Globus pallidus (tissue), 1 donor: Measurements from ENCODE around the gene MTRR.

ENCODE experiments used
- DNase-seq: peaks from one replicate; pipeline ENCODE4 v3.0.0-alpha.2; 2015; ENCODE audit warnings: low spot score

Gene MTRR

DNA sequence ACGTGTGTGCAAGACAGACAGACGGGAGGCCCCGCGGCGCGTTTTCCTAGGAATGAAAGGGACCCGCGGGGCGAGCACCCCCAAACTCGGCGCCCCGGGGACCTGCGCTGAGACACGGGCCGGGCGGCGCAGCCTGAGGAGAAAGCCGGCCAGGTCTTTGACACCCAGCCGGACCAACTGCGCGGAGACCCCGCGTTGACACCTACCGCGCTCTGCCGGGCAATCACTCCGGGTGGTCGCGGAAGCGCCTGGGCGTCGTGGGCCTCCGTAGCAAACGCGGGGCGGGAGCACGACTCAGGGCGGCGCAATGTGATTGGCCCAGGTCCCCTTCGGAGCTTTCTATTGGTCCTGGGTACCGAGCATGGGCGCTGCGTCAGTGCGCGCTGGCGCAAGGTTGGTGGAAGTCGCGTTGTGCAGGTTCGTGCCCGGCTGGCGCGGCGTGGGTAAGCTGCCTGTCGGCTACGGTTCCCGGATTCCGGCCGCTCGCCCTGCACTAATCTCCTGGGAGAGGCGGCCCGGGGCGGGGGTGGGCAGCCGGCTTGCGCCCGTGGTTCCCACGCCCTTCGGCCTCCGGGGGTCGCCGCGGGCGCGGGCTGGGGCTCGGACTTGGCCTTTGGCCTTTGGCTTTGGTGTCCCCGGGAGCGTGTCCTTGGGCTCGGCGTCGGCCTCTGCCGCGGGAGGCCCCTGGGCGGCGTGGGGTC, at the start of gene MTRR, which contains the start of gene FASTKD3:
TSS of gene MTRR (plus strand) at position 376 of the 701 bp plus-strand sequence. CDS start 1,647 bp downstream, outside the sequence.
TSS of gene FASTKD3 (minus strand) at position 259 of the 701 bp plus-strand sequence. CDS start 948 bp downstream, outside the sequence.
- DNase-seq, result peak; percentile 92

DNA sequence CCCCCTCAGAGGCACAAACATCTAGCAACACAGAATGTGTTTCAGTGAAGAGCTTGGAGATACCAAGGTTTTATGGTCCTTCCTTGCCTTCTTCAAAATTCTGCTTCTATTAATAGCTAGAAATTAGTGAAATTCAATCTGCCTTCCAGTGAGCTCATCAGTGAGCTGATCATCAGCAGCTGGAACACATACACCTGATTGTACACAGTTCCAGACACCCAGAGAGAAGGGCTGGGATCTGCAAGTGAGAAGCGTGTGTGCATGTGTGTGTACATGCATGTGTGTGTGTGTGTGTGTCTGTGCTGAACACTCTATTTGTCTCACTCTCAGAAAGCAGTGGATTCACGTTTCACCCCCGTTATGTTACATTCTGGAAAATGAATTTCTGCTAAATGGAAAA, 46.5 kb upstream of the MTRR start:
- no peak for DNase-seq

DNA sequence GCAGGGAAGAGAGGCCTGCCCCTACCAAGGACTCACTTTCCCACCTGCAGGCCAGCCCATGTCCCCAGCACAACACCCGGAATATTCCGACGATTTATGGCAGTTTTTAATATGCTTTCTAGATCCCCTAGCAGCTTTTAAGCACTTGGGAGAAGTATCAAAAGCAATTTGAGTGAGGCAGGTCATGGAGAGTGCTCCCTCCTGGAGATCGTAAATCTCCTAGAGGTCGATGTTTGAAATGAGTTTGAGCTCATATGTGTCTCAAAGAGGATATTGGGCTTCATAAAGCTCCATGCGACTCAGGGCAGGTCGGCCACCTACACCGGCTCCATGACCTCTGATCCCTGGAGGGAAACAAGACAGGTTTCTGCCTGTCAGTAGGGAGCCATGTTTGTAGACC, 45.4 kb upstream of the MTRR start:
- DNase-seq, result no peak

DNA sequence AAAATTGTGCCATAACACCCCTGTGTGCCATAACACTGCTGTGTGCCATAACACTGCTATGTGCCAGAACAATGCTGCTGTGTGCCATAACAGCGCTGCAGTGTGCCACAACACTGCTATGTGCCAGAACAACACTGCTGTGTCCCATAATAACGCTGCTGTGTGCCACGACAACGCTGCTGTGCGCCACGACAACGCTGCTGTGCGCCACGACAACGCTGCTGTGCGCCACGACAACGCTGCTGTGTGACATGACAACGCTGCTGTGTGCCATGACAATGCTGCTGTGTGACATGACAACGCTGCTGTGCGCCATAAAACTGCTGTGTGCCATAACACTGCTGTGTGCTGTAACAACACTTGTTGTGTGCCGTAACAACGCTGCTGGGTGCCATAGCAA, 44.0 kb upstream of the MTRR start:
- DNase-seq, result no peak

DNA sequence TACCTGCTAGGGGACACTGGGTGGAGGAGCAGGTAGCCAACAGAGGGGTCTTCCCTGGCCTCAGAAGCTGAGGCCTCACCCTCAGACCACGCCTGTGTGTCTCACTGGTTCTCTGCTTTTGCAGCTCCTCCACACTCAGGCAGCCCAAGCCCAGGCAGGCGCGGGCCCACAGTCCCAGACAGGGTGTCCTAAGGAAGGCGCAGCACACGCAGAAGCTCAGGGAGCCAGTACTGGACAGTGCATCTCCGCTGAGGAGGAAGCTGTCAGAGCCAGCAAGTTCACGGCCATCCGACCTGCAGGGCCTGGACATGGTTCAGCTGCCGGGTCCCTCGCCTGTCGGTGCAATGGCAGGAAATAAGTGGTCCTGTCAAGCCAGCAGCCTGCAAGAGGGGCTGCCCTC, 43.3 kb upstream of the MTRR start:
- no peak for DNase-seq

DNA sequence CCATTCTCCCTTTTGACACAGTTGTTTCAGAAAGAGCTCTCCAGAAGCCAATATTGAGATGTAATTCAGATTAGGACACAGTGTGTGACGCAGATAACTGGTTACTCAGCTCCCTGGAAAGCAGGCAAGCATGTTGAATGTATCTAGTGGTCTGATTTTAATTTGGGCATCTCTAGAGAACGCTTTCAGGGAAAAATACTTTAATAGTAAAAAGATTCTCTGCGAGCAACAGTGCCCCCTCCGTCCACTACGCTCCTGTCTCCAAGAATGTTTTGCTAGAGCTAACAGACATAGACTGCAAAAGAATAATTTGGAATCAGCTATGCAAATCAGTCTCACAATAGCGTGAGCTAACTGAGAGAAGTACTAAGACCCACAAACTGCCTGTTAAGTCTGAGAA, 41.3 kb upstream of the MTRR start:
- DNase-seq, result no peak

DNA sequence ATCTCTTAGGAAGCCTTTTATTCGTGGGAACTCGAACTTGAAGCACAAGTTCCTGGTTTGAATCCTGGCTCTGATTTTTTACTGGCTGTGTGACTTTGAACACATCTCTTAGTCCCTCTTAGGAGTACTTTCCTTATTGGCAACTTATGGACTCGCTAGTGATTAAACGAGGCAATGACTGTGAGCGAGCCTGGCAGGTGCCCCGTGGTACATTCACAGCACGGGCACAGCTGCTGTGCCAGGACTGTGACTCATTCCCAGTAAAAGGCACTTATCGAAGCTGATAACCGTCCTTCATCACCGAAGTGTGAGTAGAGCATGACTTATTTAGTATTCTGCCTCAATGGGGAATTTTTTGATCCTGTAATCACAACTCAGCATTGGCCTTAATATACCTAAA, 40.7 kb upstream of the MTRR start:
- DNase-seq, result no peak

DNA sequence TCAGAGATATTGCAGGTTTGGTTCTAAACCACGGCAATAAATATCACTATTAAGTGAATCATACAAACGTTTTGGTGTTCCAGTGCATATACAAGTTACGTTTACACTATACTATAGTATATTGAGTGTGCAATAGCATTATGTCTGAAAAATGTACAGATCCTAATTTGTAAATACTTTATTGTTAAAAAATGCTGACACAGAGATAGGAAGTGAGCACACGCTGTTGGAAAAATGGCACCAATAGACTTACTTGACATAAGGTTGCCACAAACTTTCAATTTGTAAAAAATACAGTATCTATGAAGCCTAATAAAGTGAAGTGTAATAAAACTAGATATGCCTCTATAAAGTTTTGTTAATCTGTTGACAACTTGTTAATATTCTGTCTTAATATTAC, 34.0 kb upstream of the MTRR start:
- DNase-seq, result no peak

DNA sequence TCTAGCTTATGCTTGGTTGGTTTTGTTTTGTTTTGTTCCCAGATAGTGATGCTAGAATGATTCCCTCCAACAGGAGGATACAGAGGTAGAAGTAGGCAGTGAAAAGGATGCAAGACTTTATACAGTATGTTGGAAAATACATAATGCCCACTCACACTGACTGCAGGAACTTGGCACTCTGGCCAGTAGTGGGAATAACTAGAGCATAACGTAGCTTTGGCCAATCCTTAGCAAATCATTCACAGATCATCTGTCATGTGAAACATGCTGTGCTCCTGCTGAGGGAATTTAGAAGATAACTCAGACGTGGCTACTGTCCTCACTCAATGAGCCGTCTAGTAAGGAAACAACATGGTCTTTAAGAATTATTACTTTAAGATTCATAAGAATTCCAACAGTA, 31.5 kb upstream of the MTRR start:
- no peak for DNase-seq

DNA sequence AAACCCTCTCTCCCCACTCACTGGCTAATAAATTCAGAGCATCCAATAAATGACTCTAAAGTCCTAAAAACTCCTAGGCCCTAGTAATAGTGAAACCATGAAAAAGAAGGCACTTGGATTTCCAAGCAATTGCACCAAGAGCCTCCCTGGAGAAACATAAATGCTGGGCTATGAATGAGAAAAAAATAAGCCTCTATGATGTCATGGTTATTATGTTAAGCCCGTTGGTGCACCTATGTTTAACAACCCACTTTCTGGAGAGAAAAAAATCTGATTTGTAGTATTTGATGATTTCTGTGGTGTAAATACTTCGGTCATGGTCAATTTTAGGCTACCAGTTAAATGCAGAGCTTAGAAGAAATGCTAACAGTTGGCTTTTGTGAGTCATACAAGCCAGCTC, 26.4 kb upstream of the MTRR start:
- no peak for DNase-seq

DNA sequence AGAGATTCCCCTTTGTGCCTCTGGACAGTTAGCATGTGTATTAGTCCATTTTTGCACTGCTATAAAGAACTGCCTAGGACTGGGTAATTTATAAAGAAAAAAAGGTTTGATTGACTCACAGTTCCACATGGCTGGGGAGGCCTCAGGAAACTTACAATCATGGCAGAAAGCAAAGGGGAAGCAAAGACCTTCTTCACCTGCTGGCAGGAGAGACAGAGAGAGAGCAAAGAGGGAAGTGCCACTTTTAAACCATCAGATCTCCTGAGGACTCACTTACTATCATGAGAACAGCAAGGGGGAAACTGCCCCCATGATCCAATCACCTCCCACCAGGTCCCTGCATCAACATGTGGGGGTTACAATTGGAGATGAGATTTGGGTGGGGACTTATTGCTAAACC, 24.0 kb upstream of the MTRR start:
- no peak for DNase-seq

DNA sequence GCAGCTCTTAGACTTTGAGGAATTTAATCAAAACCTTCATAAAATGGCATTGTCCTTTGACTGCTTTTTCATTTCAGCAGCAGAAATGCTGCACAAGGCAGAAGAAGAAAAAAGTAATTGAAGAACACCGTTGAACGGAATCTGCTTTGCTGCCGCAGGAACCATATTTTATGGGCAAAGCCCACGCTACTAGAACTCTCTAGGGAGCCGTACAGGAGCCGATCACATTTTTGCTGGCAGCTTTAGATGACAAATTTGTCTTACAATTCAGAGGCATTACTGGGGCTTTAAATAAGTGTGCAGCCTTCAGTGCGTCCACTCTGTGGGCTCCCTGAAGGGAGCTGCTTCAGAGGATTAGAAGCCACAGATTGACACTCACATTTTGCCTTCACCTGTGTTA, 23.4 kb upstream of the MTRR start:
- DNase-seq, result no peak

DNA sequence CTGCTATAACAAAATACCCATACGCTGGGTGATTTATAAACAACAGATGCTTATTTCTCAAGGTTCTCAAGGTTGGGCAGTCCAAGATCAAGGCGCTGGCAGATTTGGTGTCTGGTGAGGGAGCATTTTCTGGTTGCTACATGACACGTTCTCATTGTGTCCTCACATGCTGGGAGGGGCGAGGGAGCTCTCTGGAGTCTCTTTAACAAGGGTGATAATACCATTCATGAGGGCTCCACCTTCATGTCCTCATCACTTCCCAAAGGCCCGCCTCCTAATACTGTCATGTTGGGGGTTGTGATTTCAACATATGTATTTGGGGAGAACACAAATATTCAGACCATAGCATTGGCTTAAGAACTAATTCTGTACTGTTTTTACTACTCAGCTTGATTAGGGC, 22.6 kb upstream of the MTRR start:
- no peak for DNase-seq

DNA sequence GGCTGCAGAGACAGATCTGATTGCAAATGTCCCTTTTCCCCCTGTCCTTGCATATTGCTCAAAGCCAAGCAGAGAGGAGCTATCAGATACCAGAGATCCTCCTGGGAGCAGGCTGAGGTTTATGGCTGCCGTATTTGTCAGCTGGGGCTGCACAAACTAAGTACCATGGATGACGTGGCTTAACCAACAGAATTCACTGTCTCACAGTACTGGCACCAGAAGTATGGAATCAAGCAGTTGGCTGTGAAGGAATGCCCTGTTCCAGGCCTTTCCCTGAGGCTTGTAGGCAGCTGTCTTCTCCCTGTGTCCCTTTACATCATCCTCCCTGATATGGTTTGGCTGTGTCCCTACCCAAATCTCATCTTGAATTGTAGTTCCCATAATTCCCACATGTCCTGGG, 20.7 kb upstream of the MTRR start:
- DNase-seq, result no peak

DNA sequence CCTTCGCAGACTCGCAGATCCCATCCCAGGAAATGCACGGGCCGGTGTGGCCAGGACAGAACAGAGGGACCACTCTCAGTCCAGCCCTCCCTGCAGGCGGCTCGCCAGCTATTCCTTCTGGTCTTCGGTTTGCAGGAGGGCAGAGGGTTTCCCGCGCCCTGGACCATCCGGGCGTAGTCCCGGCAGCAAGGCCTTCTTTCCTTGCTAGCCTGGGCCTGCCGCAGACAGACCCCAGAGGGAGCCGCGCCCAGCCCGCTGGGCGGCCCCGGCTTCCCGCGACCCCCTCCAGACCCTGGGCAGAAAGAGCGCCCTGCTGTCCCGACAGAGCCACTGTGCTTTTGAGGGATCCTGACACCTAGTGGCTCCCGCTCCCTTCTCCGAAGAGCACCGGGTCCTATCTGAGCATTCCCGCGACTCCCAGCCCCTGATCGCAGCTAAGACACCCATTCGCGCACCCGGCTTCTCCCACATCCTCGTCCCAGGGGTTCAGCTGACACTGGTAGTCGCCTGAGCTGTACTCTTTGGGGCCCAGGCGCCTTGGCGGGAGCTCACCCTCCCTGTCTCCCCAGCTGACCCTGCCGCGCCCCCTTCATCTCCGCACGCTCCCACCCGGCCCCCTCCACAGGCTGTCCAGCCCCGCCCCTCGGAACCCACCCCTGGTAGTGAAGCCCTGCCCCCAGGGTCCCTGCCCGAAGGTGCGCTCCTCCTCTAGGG, 19.1 kb upstream of the MTRR start:
- DNase-seq, result no peak

DNA sequence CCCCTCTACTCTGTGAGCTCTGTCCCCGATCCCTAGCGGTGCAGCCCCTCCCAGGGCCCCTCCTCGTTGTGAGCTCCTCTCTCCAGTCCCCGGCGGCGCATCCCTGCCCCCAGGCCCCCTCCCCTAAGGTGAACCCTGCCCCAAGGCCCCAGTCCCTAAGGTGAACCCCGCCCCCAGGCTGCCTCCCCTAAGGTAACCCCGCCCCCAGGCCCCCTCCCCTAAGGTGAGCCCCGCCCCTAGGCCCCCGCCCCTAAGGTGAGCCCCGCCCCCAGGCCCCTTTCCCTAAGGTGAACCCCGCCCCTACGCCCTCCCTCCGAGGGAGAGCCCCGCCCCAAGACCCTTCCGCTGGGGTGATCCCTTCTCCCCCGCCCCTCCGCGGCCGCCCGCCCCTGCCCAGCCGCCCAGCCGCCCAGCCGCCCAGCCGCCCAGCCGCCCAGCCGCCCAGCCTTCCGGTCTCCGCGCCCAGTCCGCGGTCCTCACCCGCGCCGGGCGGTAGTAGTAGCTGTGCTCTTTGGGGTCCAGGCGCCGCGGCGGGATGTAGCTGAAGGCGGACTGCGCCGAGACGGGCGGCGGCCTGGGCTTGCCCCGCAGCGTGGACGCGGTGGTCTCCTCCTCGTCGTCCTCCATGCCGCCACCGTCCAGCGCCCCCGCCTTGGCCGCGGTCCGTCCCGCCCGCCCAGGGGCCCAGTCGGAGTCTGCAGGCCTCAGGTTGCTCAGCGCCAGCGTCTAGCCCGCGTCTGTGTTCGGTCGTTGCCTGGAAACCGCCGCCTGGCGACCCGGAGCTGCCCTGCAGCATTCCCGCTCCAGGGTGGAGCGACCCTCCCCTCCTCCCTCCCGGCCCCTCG, 18.3 kb upstream of the MTRR start, which contains the start of gene CFAP90:
TSS of gene CFAP90 (minus strand) at position 739 of the 845 bp plus-strand sequence. CDS start at position 627, 112 bp downstream.
- DNase-seq, result no peak

DNA sequence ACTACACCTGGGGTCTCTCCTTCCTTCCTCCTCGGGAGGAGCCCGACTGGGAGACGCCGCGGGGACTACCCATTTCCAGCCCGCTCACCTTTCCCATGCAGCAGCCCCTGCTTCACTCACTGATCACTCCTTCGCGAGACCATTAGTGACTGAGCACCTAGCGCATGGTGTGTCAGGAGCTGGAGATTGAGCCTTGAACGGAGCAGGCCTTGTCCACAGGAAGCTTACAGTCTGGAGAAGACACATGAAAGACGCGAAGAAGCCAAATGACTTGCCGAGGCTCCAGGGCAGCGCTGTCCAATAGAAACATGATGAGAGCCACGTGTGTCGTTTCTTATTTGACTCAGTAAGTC, 17.7 kb upstream of the MTRR start:
- DNase-seq, result no peak

DNA sequence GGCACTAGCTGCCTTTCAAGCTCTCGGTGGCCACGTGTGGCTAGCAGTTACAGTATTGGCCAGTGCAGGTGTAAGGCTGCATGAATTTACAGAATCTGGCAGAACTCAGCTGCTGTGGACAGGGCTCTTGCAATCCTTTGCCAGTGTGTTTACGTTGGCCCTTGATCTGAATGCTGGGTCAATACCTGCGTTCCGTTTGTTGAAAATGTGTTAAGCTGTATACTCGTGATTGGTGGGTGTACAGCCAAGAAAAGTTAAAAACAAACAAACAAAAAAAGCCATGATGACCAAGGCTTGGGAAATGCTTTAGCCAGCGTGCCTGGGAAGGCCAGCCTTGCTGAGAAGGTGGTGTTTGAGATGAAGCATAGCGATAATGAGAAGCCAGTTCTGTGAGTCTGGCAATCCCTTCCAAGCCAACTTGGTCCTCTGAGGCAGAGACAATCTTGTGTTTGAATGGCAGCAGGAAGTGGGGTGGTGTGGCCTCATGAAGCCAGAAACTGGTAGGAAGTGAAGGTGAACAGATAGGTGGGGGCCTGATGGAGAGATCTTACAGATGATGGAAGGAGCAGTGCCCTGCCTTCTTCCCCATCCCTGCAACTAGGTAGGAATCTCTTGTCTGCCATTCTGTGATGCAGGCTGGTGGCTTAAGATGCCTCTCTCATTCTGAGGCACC, 17.2 kb upstream of the MTRR start:
- no peak for DNase-seq

DNA sequence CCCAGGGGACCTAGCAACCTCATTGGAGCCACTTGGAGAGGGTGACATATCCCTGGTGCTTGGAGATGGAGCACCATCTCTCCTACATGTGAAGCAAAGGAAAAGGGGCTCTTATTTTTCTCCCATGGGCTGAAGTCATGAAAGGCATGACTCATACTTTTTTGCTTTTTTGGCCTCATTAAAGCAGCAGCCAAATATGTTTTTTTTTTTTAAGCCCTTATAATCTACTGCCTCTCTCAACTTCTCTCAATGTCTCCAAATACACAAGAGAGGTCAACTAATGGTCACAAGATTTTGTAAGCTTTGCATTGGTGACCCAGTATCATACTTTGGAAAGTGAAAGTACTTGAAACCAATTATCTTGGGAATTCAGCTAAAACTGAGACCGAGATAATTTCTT, 16.4 kb upstream of the MTRR start:
- DNase-seq, result no peak

DNA sequence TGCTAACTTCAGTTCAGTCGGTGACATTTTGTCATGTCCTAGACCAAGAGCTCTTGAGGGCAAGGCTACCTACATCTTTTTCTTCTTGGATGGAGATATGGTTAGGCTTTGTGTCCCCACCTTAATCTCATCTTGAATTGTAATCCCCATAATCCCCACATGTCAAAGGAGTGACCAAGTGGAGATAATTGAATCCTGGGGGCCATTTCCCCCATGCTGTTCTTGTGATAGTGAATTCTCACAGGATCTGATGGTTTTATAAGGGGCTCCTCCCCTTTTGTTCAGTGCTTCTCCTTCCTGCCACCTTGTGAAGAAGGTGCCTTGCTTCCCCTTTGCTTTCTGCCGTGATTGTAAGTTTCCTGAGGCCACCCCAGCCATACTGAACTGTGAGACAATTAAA, 16.0 kb upstream of the MTRR start:
- DNase-seq, result no peak

DNA sequence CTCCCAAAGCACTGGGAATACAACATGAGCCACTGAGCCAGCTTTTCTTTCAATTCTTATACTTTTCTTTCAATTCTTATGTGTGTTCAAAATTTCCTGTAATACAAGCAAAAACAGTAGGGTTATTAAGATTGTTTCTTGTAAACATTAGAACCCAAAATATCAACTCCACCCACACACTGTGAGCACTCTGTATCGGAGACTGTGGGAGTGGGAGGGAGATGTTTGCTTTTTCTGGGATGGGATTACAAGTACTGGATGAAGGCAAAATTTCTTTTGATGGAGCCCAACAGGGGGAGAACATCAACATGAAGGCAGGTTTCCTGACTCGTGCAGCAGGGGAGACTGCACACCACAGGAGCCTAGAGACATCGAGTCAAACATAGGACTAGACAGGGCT, 13.3 kb upstream of the MTRR start:
- DNase-seq, result no peak

DNA sequence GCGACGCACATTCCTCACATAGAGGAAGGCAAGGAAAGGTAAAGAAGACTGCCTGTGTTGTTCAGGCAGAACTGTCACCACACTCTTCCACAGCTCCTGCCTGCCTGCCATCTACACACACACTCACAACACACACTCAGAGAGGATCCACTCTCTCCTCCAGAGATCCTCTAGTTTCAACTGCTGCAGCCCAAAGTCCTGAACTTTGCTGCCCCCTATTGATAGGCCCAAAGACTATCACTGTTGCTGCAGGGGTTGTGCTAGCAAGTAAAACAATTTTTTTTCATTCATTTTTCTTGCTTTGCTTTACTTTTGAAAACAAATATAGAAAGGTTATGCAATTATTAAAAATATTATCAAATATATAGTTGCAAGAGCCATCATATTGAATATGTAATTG, 12.1 kb upstream of the MTRR start:
- DNase-seq, result peak; percentile 64
